Lower lobe of right lung (tissue), 2 donors: ENCODE results near the gene DGKA. TPM values are rescaled to one million over a fixed set of nuclear protein-coding genes. Genes with fewer than 3 reads are reported as not detected.

Experiments
- ATAC-seq, 2 donors: fragments of 200-7000 bp; cut with Tn5 transposase; one replicate each; pipeline ENCODE4 v1.9.1; 2020 to 2022; ENCODE audit warnings: mild to moderate bottlenecking in 2 of 2, moderate library complexity in 2 of 2
- DNase-seq: peaks from one replicate; pipeline ENCODE4 v3.0.0-alpha.2; 2020
- H3K27ac ChIP-seq: fragments of 200-600 bp; one replicate; pipeline ENCODE4 v1.8.0; 2022
- H3K27me3 ChIP-seq: fragments of 200-600 bp; one replicate; pipeline ENCODE4 v1.8.0; 2022; ENCODE audit warnings: low read depth
- H3K36me3 ChIP-seq: fragments of 200-600 bp; one replicate; pipeline ENCODE4 v1.8.0; 2022; ENCODE audit warnings: mild to moderate bottlenecking
- H3K4me1 ChIP-seq: fragments of 200-600 bp; one replicate; pipeline ENCODE4 v1.8.0; 2022
- H3K4me3 ChIP-seq: fragments of 200-600 bp; one replicate; pipeline ENCODE4 v1.8.0; 2022; ENCODE audit warnings: mild to moderate bottlenecking
- H3K9me3 ChIP-seq: fragments of 200-600 bp; one replicate; pipeline ENCODE4 v1.8.0; 2022
- intact Hi-C: fragments of 100-400 bp; cut with DNase I; formaldehyde crosslinking; loops from one replicate; pipeline ENCODE4 v1.11.0; 2022
- total RNA-seq: library from RNA; stranded (reverse); fragmentation: NEBNext Ultra II Directional; extraction: Animal tissue kit (Norgen Biotek cat#: 25700); gene quantifications from one replicate; pipeline ENCODE4 v1.2.1, GENCODE V29; 2021
- TF ChIP-seq, protein P1 (sequence below): fragments of 200-600 bp; IDR thresholded peaks from one replicate; pipeline ENCODE4 v1.8.0; 2022; ENCODE audit warnings: antibody characterized with exemption, mild to moderate bottlenecking
- donor health status: DM: no; HTN: yes; CAD: no; lungs with severe emphysema.

Gene DGKA
- total RNA-seq, 1 donor from 2014 or later: 35.3 TPM

DNA sequence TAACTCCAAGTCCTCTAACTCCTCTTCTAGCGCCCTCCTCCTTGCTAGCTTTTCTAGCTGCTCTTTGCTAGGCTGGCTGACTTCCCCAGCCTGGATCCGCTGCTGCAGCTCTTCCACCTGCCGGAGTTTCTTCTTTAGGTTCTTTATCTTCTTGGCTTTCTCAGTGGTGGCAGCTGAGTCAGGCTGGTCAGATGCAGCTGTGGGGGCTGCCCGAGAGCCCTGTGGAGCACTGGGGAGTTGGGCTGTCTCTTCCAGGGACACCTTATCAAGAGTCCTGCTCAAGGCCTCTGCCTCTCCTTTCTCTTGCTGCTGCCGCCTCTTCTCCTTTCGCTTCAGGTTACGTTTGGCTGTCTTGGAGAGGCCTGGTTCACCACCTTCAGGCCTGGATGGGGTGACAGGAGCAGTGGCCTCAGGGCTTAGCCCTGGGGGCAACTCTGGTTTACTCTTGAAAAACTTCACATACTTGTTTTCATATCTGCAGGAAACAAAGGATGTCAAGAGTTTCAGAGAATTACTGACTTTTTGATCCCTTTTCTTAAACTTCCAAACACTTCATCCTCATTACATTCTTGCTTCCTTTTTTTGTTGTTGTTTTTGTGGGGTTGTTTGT is 29.0 kb upstream of the DGKA start:
- H3K9me3 ChIP-seq: no peaks in the 10 kb centered on the region
- DNase-seq (no peak), ATAC-seq (no peak)
- peaks cover 36% of the 10 kb centered on the region for H3K36me3 ChIP-seq
- H3K27me3 ChIP-seq: no peaks in the 10 kb centered on the region
- H3K4me1 ChIP-seq: no peaks in the 10 kb centered on the region
- no peak overlapping the region for H3K4me3 ChIP-seq
- intact Hi-C loops: no loop called here
- no peak overlapping the region for H3K27ac ChIP-seq
- TF ChIP-seq, protein P1, sequence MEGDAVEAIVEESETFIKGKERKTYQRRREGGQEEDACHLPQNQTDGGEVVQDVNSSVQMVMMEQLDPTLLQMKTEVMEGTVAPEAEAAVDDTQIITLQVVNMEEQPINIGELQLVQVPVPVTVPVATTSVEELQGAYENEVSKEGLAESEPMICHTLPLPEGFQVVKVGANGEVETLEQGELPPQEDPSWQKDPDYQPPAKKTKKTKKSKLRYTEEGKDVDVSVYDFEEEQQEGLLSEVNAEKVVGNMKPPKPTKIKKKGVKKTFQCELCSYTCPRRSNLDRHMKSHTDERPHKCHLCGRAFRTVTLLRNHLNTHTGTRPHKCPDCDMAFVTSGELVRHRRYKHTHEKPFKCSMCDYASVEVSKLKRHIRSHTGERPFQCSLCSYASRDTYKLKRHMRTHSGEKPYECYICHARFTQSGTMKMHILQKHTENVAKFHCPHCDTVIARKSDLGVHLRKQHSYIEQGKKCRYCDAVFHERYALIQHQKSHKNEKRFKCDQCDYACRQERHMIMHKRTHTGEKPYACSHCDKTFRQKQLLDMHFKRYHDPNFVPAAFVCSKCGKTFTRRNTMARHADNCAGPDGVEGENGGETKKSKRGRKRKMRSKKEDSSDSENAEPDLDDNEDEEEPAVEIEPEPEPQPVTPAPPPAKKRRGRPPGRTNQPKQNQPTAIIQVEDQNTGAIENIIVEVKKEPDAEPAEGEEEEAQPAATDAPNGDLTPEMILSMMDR: no peak

DNA sequence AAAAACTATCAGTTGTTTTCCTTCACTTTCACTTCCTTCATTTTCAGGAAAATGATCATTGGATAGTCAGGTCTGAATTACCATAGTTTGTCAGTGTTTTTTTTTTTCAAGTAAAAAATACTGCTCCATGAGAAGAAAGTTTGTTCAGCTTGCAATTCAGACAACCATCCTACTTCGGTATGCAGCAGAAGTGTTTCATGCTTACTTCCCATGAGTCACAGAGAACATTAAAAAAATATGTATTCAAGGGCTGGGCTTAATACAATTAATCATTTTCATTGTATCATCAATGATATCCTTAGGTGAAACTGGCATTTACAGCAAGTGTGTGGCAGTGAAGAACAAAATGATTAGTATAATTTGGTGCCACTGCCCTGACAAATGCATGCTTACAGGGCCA is 24.9 kb upstream of the DGKA start:
- no peak for DNase-seq

DNA sequence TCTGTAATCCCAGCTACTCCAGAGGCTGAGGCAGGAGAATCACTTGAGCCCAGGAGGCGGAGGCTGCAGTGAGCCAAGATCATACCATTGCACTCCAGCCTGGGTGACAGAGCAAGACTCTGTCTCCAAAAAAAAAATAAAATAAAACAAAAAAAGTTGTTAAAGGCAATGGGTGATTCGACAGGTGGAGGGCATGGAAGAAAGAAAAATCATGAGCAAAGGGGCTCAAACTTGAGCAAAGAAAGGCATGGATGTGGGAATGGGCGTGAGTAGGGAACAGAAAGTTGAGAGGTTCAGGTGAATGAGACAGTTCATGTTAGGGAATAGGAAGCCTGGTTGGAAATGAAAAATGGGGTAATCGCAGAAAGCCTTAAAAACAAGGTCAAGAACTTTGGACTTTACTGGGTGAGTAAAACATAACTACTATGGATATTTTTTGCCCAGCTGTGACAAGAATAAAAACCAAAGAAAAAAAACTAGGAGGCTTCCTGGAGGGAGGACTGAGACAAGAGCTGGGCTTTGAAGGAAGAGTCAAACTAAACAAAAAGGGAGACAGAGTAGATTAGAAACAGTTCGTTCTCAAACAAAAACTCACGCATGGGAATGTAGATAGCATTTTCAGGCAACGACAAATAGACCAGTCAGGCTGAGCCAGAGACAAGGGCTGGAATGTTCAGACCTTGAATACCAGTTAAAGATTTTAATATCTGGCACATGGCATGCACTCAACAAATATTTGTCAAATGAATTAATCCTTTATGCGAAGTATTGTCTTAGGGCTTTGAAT is 22.0 kb upstream of the DGKA start:
- peak in 1 of 2 donors; percentile 36 for ATAC-seq
- no peaks in the 10 kb centered on the region for H3K9me3 ChIP-seq
- H3K27me3 ChIP-seq: no peaks in the 10 kb centered on the region
- DNase-seq: no peak
- TF ChIP-seq, protein P1: no peak
- intact Hi-C loops: no loop called here
- peak overlapping the region; percentile 46 for H3K27ac ChIP-seq
- H3K4me1 ChIP-seq: peaks cover 18% of the 10 kb centered on the region
- H3K4me3 ChIP-seq: no peak overlapping the region
- peaks cover 9% of the 10 kb centered on the region for H3K36me3 ChIP-seq

More for the DNA sequence above, 24.9 kb upstream of the DGKA start:
- Histone ChIP-seq H3K4me1 (peaks cover 13% of the 10 kb centered on the region), H3K27me3 (no peaks in the 10 kb centered on the region), H3K27ac (no peak overlapping the region), H3K9me3 (no peaks in the 10 kb centered on the region), H3K4me3 (no peak overlapping the region), H3K36me3 (peaks cover 26% of the 10 kb centered on the region)
- TF ChIP-seq, protein P1: no peak
- intact Hi-C loops: no loop called here
- ATAC-seq: no peak

DNA sequence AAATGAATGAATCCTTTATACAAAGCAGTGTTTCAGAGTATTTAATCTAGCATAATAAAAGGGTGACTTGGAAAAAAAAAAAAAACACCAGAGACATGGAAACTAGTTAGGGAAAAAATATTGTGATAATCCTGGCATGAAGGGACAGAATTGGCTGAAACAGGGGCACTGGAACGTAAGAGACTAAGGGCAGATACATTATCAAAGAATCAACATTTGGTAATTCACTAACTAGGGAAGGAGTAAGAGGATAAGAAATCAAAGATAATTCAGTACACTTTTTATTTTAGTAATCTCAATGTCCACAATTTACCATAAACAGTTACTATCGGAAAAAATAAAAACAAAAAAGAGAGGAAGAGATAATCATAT is 21.5 kb upstream of the DGKA start:
- DNase-seq (no peak), ATAC-seq (no peak)
- H3K4me3 ChIP-seq: no peak overlapping the region
- no peaks in the 10 kb centered on the region for H3K9me3 ChIP-seq
- peaks cover 21% of the 10 kb centered on the region for H3K4me1 ChIP-seq
- H3K36me3 ChIP-seq: peaks cover 15% of the 10 kb centered on the region
- H3K27me3 ChIP-seq: no peaks in the 10 kb centered on the region
- H3K27ac ChIP-seq: no peak overlapping the region
- intact Hi-C loops: no loop called here
- TF ChIP-seq, protein P1: no peak

DNA sequence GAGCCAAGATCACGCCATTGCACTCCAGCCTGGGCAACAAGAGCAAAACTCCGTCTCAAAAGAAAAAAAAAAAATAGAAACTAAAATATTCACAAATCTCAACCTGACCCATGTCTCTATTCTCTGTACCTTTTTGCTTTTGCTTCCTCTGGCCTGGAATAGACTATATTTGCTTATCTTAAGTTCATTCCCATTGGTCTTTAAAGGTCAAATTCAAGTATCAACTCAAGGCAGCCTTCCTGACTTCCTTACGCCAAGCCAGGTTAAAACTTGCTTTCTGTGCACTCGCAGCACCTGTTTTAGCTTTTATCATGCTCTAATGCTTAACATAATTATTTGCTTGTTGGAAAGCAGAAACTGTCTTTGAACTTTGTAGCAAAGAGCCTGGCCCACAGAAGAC is 18.1 kb upstream of the DGKA start:
- intact Hi-C loops: no loop called here
- Histone ChIP-seq H3K4me3 (no peak overlapping the region), H3K27ac (no peak overlapping the region), H3K9me3 (no peaks in the 10 kb centered on the region), H3K27me3 (no peaks in the 10 kb centered on the region), H3K4me1 (peaks cover 36% of the 10 kb centered on the region), H3K36me3 (peaks cover 22% of the 10 kb centered on the region)
- DNase-seq: no peak
- TF ChIP-seq, protein P1: no peak
- peak in 1 of 2 donors; percentile 44 for ATAC-seq
